Measurements from ENCODE around the gene LEUTX. TPM values are rescaled to one million over a fixed set of nuclear protein-coding genes. Genes with fewer than 3 reads are reported as not detected.
A peak's percentile ranks its signal among the peaks of the same experiment; 100 is the strongest.

LEUTX gene
- total RNA-seq, 1 experiment from 2014 or later: not detected

DNA sequence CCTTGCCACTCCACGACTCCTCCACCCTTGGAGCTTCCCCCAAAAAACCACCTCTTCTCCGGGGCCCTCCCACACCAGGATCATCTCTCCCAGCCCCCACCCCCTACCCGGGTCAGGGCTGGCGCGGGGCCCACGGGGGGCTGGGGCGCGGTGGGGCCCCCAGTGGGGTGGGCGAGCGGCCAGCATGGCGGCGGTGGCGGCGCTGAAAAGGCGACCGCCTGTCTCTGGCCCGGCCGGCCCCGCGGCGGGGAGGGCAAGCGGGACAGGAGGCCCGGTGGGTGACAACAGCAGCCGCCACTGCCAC is 54.5 kb downstream of the LEUTX start:
- H4K5ac ChIP-seq (ENCODE audit: insufficient read length, low read depth, low read length): no peak overlapping the region
- H4K20me1 ChIP-seq (ENCODE audit: control insufficient read depth, insufficient read depth, insufficient read length): no peaks in the 10 kb centered on the region
- no peak overlapping the region for H3K23ac ChIP-seq (ENCODE audit: insufficient read length, low read depth, low read length)
- H3K79me2 ChIP-seq (ENCODE audit: insufficient read depth, low read length): no peaks in the 10 kb centered on the region
- H3K4me2 ChIP-seq (ENCODE audit: insufficient read depth, insufficient read length, low read length): peak overlapping the region; percentile 33
- H2AFZ ChIP-seq (ENCODE audit: low read length): no peak overlapping the region
- no peak overlapping the region for H4K91ac ChIP-seq (ENCODE audit: insufficient read length, low read depth, low read length)
- Mint-ChIP-seq H3K4me3 (peak overlapping the region; percentile 76 to 80), H3K27me3 (ENCODE audit: low read depth) (no peaks in the 10 kb centered on the region), H3K9me3 (no peaks in the 10 kb centered on the region), H3K36me3 (ENCODE audit: insufficient read depth in 1 of 3, low read depth in 3 of 3) (peaks cover 26 to 75% (median 62%) of the 10 kb centered on the region in 3 experiments), H3K27ac (peak overlapping the region; percentile 25 to 96 (median 95); a peak in 5 of 7 replicates), H3K4me1 (peaks cover 18 to 19% of the 10 kb centered on the region in 2 experiments)
- H3K9me3 ChIP-seq (ENCODE audit: control insufficient read depth, low read depth, low read length): no peaks in the 10 kb centered on the region
- H2BK12ac ChIP-seq (ENCODE audit: insufficient read length, low read depth, low read length): no peak overlapping the region
- H3K27ac ChIP-seq (ENCODE audit: insufficient read length, low read depth, low read length): no peak overlapping the region
- H3K79me1 ChIP-seq (ENCODE audit: insufficient read depth, low read depth, low read length, poor library complexity, severe bottlenecking): no peaks in the 10 kb centered on the region
- H3K4ac ChIP-seq (ENCODE audit: low read depth, low read length): no peak overlapping the region
- H3K27me3 ChIP-seq (ENCODE audit: insufficient read depth, low read length): no peaks in the 10 kb centered on the region
- H3K9ac ChIP-seq (ENCODE audit: extremely low read depth, insufficient read length, low read length): peak overlapping the region; percentile 13
- no peak overlapping the region for H3K56ac ChIP-seq (ENCODE audit: insufficient read length, low read depth, low read length)
- no peaks in the 10 kb centered on the region for H3K4me1 ChIP-seq (ENCODE audit: insufficient read depth, low read length)
- peak overlapping the region; percentile 85 for H3K18ac ChIP-seq (ENCODE audit: insufficient read length, low read depth, low read length)
- no peak for DNase-seq
- H4K8ac ChIP-seq (replicated peaks; ENCODE audit: insufficient read length, low read depth, low read length): no peak overlapping the region
- no peak overlapping the region for H3T11ph ChIP-seq (ENCODE audit: low read length)
- peak overlapping the region; percentile 21 for H3K14ac ChIP-seq (ENCODE audit: insufficient read depth, low read length)
- no peak overlapping the region for H2BK120ac ChIP-seq (ENCODE audit: low read depth, low read length, poor library complexity, severe bottlenecking)
- no peak overlapping the region for H2BK20ac ChIP-seq (ENCODE audit: low read depth, low read length, poor library complexity, severe bottlenecking)
- no peak overlapping the region for H2BK15ac ChIP-seq (ENCODE audit: low read depth, low read length)
- no peaks in the 10 kb centered on the region for H3K23me2 ChIP-seq (ENCODE audit: insufficient read length, low read depth, low read length, poor library complexity, severe bottlenecking)
- WGBS (ENCODE audit: extremely low coverage, insufficient read length, low lambda C conversion rate): no CpG with 5 or more reads among the region's 24 CpGs
- H2AK5ac ChIP-seq (ENCODE audit: insufficient read length, low read length): no peak overlapping the region
- no peak overlapping the region for H2BK5ac ChIP-seq (ENCODE audit: insufficient read length, low read length)
- TF ChIP-seq, protein P1, sequence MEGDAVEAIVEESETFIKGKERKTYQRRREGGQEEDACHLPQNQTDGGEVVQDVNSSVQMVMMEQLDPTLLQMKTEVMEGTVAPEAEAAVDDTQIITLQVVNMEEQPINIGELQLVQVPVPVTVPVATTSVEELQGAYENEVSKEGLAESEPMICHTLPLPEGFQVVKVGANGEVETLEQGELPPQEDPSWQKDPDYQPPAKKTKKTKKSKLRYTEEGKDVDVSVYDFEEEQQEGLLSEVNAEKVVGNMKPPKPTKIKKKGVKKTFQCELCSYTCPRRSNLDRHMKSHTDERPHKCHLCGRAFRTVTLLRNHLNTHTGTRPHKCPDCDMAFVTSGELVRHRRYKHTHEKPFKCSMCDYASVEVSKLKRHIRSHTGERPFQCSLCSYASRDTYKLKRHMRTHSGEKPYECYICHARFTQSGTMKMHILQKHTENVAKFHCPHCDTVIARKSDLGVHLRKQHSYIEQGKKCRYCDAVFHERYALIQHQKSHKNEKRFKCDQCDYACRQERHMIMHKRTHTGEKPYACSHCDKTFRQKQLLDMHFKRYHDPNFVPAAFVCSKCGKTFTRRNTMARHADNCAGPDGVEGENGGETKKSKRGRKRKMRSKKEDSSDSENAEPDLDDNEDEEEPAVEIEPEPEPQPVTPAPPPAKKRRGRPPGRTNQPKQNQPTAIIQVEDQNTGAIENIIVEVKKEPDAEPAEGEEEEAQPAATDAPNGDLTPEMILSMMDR (conservative IDR thresholded peaks at IDR 0.05): no peak

All from H9 (cell line).